GM18499 (cell line): ENCODE results near the gene ADGRB3.
"Not testable (repeated sequence)": the region's sequence is repeated elsewhere in the genome, so short reads cannot be mapped to it uniquely, and the experiment has no call there.

Experiments used
- ATAC-seq: cut with Tn5 transposase; IDR thresholded peaks from one replicate; pipeline ENCODE4 v1.9.1; 2021; ENCODE audit warnings: moderate number of reproducible peaks; ENCODE audit not compliant: insufficient read depth, unreplicated experiment

ADGRB3 gene

DNA sequence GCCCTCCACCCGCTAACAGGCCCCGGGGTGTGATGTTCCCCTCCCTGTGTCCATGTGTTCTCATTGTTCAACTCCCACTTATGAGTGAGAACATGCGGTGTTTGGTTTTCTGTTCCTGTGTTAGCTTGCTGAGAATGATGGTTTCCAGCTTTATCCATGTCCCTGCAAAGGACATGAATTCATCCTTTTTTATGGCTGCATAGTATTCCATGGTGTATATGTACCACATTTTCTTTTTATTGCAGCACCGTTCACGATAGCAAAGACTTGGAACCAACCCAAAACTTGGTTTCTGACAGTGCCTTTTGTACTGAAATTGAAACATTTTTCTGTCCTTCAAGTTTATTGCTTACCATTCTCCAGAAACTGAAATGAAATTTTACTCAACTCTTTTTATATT is 653.1 kb downstream of the ADGRB3 start:
- ATAC-seq = not testable (repeated sequence)

GRCh38 chr6:69289689-69290495 is 654.8 kb downstream of the ADGRB3 start:
- no peak for ATAC-seq

GRCh38 chr6:69293471-69293870 is 658.4 kb downstream of the ADGRB3 start:
- no peak for ATAC-seq

- no peak for ATAC-seq
Observed at GRCh38 chr6:69294407-69294806, 659.3 kb downstream of the ADGRB3 start.

DNA sequence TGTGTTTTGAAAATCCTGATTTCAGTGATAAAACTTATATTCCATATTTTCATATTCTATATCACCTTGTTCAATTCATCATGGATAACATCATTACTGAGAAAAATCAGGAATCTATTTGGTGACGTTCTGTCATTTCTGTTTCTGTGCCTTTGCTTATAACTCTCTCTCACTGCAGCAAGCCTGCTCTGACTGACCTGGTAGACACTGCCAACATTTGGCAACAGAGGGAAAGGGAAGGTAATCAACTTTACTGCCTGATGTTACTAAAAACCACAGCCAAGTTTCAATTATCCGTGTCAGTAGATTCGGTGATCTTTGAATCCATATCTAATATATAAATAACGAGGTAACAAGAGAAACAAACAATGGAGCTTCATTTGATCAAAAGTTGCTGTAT is 659.8 kb downstream of the ADGRB3 start:
- no peak for ATAC-seq

GRCh38 chr6:69303382-69303781 is 668.3 kb downstream of the ADGRB3 start:
- no peak for ATAC-seq

DNA sequence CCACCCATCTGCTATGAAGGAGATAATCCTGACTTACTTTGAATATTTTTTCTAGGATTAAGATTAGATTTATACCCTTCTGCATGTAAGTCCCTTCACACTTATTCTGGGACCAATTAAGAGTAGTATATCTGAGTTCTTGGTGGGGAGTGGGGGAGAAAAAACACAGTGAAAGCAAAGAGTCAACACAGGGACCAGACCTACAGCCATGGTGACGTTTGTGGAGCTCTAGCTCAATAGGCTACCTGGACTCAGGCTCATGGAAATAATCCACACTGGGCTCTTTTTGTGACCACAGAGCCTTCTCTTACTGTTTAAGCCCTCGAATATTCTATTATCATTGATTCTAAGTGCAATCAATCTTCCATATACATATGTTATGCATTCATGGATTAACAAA is 670.4 kb downstream of the ADGRB3 start:
- no peak for ATAC-seq

- ATAC-seq = no peak
Observed at GRCh38 chr6:69308584-69308983, 673.5 kb downstream of the ADGRB3 start.

GRCh38 chr6:69311888-69312287 is 676.8 kb downstream of the ADGRB3 start:
- no peak for ATAC-seq

- no peak for ATAC-seq
Observed at GRCh38 chr6:69314001-69314400, 678.9 kb downstream of the ADGRB3 start.

DNA sequence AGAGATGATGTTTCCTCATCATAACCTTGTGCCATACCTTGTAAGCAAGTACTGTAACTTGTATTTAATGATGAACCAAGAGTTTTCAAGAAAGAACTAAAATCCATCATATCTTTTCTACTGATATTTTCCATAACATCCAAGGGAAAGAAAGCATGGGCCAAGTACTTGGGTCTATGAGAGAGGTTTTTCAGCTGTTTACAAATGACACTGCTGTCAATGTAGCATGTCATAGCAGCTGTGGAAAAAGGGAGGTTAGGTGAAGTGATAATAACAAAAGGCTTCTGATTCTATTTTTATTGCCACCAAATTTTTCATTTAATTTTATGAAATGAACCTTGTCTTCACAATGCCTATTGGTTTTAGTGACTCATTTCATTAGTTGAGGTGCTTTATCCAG is 679.4 kb downstream of the ADGRB3 start:
- ATAC-seq = no peak

- ATAC-seq = no peak
Observed at GRCh38 chr6:69331886-69332285, 696.8 kb downstream of the ADGRB3 start.

GRCh38 chr6:69337311-69337710 is 702.2 kb downstream of the ADGRB3 start:
- no peak for ATAC-seq

DNA sequence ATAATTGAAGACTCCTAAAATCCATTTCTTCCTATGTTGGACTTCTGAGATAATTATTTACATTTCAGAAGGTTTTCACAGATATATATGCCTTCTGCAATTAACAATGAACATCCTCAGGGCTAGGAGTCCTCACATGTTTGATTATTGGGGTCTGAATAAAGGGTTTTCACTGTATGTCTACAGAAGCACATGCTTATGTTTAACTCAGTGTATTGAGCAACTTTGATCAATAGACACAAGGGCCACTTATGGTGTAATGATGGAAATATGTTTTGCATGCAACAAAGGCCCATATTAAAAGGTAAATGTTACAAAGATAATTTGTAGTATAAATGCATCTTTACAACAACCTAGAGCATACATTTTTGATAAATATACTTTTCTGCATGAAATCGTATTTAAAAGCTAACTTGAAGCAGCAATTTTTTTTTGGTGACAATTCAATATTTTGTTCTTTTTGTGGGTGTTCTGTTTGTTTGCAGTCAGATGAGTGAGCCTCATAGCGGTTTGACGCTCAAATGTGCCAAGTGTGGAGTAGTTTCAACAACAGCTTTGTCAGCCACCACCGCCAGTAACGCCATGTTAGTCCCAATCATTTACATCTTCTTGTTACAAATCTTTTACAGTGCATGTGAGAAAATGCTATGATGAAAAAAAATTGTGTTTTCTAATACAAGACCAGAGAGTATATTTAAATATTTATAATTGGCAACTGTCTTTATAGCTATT is 703.5 kb downstream of the ADGRB3 start:
- ATAC-seq = no peak

DNA sequence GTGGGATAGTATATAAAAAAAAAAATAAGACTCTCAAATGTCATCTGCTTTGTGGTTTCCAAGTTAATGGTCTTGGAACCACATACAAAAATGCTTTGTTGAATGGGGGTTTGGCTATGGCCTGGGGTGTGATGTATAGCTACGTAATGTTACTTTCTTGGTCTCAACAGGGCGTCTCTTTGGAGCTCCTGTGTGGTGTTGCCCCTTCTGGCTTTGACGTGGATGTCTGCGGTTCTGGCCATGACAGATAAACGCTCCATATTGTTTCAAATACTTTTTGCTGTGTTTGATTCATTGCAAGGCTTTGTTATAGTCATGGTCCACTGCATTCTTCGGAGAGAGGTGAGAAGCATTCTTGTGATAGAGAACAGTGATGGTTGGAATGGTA is 704.1 kb downstream of the ADGRB3 start:
- ATAC-seq = no peak

- ATAC-seq = no peak
Observed at GRCh38 chr6:69340196-69340595, 705.1 kb downstream of the ADGRB3 start.

GRCh38 chr6:69343851-69344250 is 708.8 kb downstream of the ADGRB3 start:
- ATAC-seq = no peak

DNA sequence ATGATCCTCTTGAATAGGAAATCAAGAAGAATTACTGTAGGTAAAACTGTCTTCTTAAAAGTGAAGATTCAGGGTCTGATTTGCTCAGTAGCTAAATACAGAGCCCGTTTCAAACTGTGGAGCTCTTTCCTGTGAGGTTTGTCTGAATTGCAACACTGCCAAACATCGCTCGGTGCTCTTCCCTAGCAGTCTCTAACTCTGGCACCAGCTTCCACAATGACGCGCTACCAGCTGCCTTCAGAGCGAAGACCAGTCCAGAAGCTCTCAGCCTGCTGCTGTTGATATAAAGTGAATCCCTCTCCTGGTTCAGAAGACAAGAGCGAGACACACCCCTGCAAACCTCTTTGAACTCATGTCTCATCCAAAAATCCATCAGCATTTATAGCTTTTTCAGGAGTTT is 714.7 kb downstream of the ADGRB3 start:
- ATAC-seq = no peak

DNA sequence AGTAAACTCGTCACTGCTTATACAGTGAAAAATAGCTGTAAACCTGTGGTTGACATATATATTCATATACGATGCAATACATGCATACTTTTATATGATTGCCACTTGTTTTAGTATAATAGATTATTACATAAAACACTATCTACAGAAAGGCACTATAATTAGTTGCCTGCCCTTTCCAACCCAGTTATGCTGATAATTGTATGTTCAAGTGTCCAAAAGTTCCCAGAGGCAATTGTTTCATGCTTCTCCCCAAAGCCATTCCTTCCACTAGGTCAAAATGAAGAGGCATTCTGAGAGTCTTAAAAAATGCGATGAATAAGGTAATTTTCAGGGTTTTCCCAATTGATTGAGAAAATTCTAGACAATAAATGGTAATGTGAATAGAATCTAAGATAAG is 727.1 kb downstream of the ADGRB3 start:
- no peak for ATAC-seq

- no peak for ATAC-seq
Observed at GRCh38 chr6:69366831-69367230, 731.7 kb downstream of the ADGRB3 start.

DNA sequence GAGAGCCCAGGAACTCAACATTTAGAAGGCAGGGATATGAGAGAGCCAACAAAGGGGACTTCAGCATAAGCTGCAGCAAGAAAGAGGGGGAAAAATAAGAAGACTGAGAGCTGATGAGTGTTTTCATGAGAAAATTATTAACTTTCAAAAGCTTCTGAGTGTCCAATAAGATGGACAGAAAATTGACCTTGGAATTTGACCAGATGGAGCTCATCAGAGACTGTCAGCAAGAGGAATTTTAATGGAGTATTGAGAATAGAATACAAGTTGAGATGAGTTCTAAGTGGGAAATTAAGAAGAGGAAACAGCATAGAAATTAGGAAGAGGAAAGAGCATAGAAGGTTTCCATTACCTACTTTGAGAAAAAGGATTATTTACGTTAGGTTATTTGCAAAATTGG is 733.5 kb downstream of the ADGRB3 start:
- ATAC-seq = no peak

DNA sequence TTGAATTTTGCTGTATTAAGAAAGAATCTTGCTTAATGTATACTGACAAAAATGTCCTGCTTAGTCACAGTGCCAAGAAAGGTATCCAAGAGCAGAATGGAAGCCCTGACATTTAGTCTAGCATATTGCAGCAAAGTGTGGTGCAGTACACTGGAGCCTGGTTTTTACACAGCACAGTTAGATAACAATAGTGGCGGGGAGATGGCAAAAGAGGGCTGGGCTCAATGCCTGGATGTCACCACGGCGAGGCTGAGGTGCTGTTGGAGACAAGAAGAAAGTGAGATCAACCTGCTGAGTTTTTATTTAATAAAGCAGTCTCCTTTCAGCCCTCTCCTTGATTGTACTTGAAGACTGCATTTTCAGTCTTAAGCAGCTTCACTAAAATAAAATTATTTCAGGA is 735.7 kb downstream of the ADGRB3 start:
- no peak for ATAC-seq
